Neural cell (in vitro differentiated cells): Measurements from ENCODE around the gene PPP2R5A. TPM values are rescaled to one million over a fixed set of nuclear protein-coding genes. Genes with fewer than 3 reads are reported as not detected.

ENCODE experiments used
- H2AFZ ChIP-seq: fragments of 200-600, 300-800 bp; sonication (generic), shearing (Covaris generic); 2 replicates; pipeline ENCODE4 v1.6.0; 2014; ENCODE audit warnings: low read depth, mild to moderate bottlenecking, antibody characterized with exemption, low read length, moderate library complexity
- H3F3A ChIP-seq: fragments of 200-600 bp; shearing (Covaris generic); 2 replicates; pipeline ENCODE4 v1.6.1; 2016; ENCODE audit warnings: mild to moderate bottlenecking, moderate library complexity, mixed read lengths, antibody characterized with exemption, low read length; ENCODE audit not compliant: insufficient read depth, poor library complexity, severe bottlenecking
- H3K27ac ChIP-seq: fragments of 200-600, 300-800 bp; sonication (generic), shearing (Covaris generic); 2 replicates; pipeline ENCODE4 v1.5.1; 2014; ENCODE audit warnings: mild to moderate bottlenecking, low read length, moderate library complexity
- H3K27me3 ChIP-seq: fragments of 300-800, 200-600 bp; sonication (generic), shearing (Covaris generic); 2 replicates; pipeline ENCODE4 v1.6.0; 2014; ENCODE audit warnings: mild to moderate bottlenecking, low read depth, low read length, moderate library complexity; ENCODE audit not compliant: insufficient read depth
- H3K36me3 ChIP-seq: fragments of 300-800, 200-600 bp; sonication (generic), shearing (Covaris generic); 2 replicates; pipeline ENCODE4 v1.5.1; 2014; ENCODE audit warnings: mild to moderate bottlenecking, antibody characterized with exemption, low read length, moderate library complexity; ENCODE audit not compliant: insufficient read depth
- H3K4me2 ChIP-seq: fragments of 300-800, 200-600 bp; sonication (generic), shearing (Covaris generic); 2 replicates; pipeline ENCODE4 v1.6.0; 2014; ENCODE audit warnings: mild to moderate bottlenecking, low read length
- H3K4me3 ChIP-seq: fragments of 300-800, 200-600 bp; sonication (generic), shearing (Covaris generic); 2 replicates; pipeline ENCODE4 v1.5.1; 2014; ENCODE audit warnings: mild to moderate bottlenecking, low read length, moderate library complexity
- H3K79me2 ChIP-seq: fragments of 200-600 bp; shearing (Covaris generic); replicated peaks from 2 replicates; pipeline ENCODE4 v1.6.0; 2014; ENCODE audit warnings: mild to moderate bottlenecking, low read length, moderate library complexity; ENCODE audit not compliant: insufficient read depth
- H3K9ac ChIP-seq: fragments of 300-800, 200-600 bp; sonication (generic), shearing (Covaris generic); 2 replicates; pipeline ENCODE4 v1.6.1; 2016; ENCODE audit warnings: mild to moderate bottlenecking, low read length, mixed read lengths
- H3K9me2 ChIP-seq: fragments of 200-600 bp; shearing (Covaris generic); 2 replicates; pipeline ENCODE4 v1.6.1; 2016; ENCODE audit warnings: mild to moderate bottlenecking, low read length, mixed read lengths; ENCODE audit not compliant: insufficient read depth
- H3K9me3 ChIP-seq: fragments of 200-600, 300-800 bp; sonication (generic), shearing (Covaris generic); 2 replicates; pipeline ENCODE4 v1.6.1; 2016; ENCODE audit warnings: mild to moderate bottlenecking, mixed run types, low read length, moderate library complexity, mixed read lengths
- H4K20me1 ChIP-seq: fragments of 200-600 bp; shearing (Covaris generic); 2 replicates; pipeline ENCODE4 v1.6.1; 2016; ENCODE audit warnings: mild to moderate bottlenecking, mixed run types; ENCODE audit not compliant: insufficient read depth
- EP300 ChIP-seq: fragments of 450-650 bp; conservative IDR thresholded peaks from 2 replicates; pipeline ENCODE4 v1.6.1; 2014; ENCODE audit warnings: antibody characterized with exemption, mild to moderate bottlenecking, moderate library complexity; ENCODE audit not compliant: poor library complexity, severe bottlenecking
- EZH2 ChIP-seq: fragments of 200-600, 300-800 bp; shearing (Covaris generic), sonication (generic); IDR thresholded peaks from 2 replicates; pipeline ENCODE4 v1.6.1; 2014; ENCODE audit warnings: antibody characterized with exemption, low read length, borderline replicate concordance, mild to moderate bottlenecking; ENCODE audit not compliant: insufficient read depth, poor library complexity, severe bottlenecking
- MXI1 ChIP-seq: fragments of 450-650 bp; conservative IDR thresholded peaks from 2 replicates; pipeline ENCODE4 v1.6.1; 2014; ENCODE audit warnings: antibody characterized with exemption, mild to moderate bottlenecking; ENCODE audit not compliant: poor library complexity, severe bottlenecking
- POLR2AphosphoS5 ChIP-seq: IDR thresholded peaks from 2 replicates; pipeline ENCODE4 v1.6.1; 2012
- RAD21 ChIP-seq: fragments of 450-650 bp; conservative IDR thresholded peaks from 2 replicates; pipeline ENCODE4 v1.6.1; 2014; ENCODE audit warnings: antibody characterized with exemption, mild to moderate bottlenecking, moderate library complexity
- SMC3 ChIP-seq: fragments of 450-650 bp; conservative IDR thresholded peaks from 2 replicates; pipeline ENCODE4 v1.6.1; 2014; ENCODE audit warnings: antibody characterized with exemption, mild to moderate bottlenecking, moderate library complexity; ENCODE audit not compliant: poor library complexity
- TAF1 ChIP-seq: IDR thresholded peaks from 2 replicates; pipeline ENCODE4 v1.6.1; 2012; ENCODE audit warnings: low read depth
- polyA plus RNA-seq: library from polyadenylated mRNA; depleted of rRNA; stranded (reverse); fragments of >200 nt; gene quantifications from 2 replicates; pipeline ENCODE4 v1.2.3, GENCODE V29; 2014
- TF ChIP-seq, protein P1 (sequence below): fragments of 450-650 bp; IDR thresholded peaks from 2 replicates; pipeline ENCODE4 v1.5.1; 2014; ENCODE audit warnings: antibody characterized with exemption, mild to moderate bottlenecking, moderate library complexity; ENCODE audit not compliant: poor library complexity, severe bottlenecking
- TF ChIP-seq, protein P2 (sequence below): IDR thresholded peaks from 2 replicates; pipeline ENCODE4 v1.6.1; 2012; ENCODE audit warnings: borderline replicate concordance

PPP2R5A gene
- polyA plus RNA-seq, 1 donor from 2014 or later, result 5.9 TPM

DNA sequence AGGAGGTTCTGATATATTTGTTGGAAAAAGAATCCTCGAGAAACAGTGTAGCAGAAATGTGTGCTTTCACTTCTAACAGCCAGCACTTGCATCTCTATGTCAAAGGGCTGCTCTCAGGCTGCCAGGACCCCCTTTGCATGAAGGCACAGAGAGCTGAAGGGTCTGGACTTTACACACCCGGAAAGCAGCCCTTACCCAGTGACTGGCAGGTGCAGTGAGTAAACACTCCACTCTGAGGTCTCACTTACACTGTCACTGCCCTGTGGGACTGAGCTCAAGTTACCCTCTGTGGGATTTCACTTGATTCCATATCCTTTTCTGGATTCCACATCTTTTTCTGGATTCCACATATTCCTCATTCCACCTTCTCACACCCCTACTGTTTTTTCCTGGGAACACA lies 40.8 kb upstream of the PPP2R5A start:
- Histone ChIP-seq H4K20me1 (no peaks in the 10 kb centered on the region), H3K9me3 (no peaks in the 10 kb centered on the region), H3K4me3 (no peak overlapping the region), H3K4me2 (no peak overlapping the region), H2AFZ (no peak overlapping the region), H3K27me3 (no peaks in the 10 kb centered on the region), H3K9ac (no peak overlapping the region), H3K79me2 (no peaks in the 10 kb centered on the region), H3K9me2 (no peaks in the 10 kb centered on the region), H3K27ac (no peak overlapping the region), H3F3A (no peaks in the 10 kb centered on the region), H3K36me3 (no peaks in the 10 kb centered on the region)
- TF ChIP-seq TAF1 (no peak), RAD21 (no peak)
- TF ChIP-seq, protein P1, sequence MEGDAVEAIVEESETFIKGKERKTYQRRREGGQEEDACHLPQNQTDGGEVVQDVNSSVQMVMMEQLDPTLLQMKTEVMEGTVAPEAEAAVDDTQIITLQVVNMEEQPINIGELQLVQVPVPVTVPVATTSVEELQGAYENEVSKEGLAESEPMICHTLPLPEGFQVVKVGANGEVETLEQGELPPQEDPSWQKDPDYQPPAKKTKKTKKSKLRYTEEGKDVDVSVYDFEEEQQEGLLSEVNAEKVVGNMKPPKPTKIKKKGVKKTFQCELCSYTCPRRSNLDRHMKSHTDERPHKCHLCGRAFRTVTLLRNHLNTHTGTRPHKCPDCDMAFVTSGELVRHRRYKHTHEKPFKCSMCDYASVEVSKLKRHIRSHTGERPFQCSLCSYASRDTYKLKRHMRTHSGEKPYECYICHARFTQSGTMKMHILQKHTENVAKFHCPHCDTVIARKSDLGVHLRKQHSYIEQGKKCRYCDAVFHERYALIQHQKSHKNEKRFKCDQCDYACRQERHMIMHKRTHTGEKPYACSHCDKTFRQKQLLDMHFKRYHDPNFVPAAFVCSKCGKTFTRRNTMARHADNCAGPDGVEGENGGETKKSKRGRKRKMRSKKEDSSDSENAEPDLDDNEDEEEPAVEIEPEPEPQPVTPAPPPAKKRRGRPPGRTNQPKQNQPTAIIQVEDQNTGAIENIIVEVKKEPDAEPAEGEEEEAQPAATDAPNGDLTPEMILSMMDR, result no peak

GRCh38 chr1:212247179-212247721 lies 38.0 kb upstream of the PPP2R5A start:
- Histone ChIP-seq H2AFZ (no peak overlapping the region), H3K36me3 (no peaks in the 10 kb centered on the region), H3K79me2 (no peaks in the 10 kb centered on the region), H3K27ac (no peak overlapping the region), H3K9me2 (no peaks in the 10 kb centered on the region), H3F3A (no peaks in the 10 kb centered on the region), H4K20me1 (no peaks in the 10 kb centered on the region), H3K27me3 (no peaks in the 10 kb centered on the region), H3K4me2 (no peak overlapping the region), H3K9ac (no peak overlapping the region), H3K4me3 (no peak overlapping the region), H3K9me3 (no peaks in the 10 kb centered on the region)
- TF ChIP-seq EP300 (no peak), SMC3 (no peak), TAF1 (no peak), POLR2AphosphoS5 (no peak), MXI1 (no peak), RAD21 (no peak), EZH2 (no peak)
- TF ChIP-seq, protein P2, sequence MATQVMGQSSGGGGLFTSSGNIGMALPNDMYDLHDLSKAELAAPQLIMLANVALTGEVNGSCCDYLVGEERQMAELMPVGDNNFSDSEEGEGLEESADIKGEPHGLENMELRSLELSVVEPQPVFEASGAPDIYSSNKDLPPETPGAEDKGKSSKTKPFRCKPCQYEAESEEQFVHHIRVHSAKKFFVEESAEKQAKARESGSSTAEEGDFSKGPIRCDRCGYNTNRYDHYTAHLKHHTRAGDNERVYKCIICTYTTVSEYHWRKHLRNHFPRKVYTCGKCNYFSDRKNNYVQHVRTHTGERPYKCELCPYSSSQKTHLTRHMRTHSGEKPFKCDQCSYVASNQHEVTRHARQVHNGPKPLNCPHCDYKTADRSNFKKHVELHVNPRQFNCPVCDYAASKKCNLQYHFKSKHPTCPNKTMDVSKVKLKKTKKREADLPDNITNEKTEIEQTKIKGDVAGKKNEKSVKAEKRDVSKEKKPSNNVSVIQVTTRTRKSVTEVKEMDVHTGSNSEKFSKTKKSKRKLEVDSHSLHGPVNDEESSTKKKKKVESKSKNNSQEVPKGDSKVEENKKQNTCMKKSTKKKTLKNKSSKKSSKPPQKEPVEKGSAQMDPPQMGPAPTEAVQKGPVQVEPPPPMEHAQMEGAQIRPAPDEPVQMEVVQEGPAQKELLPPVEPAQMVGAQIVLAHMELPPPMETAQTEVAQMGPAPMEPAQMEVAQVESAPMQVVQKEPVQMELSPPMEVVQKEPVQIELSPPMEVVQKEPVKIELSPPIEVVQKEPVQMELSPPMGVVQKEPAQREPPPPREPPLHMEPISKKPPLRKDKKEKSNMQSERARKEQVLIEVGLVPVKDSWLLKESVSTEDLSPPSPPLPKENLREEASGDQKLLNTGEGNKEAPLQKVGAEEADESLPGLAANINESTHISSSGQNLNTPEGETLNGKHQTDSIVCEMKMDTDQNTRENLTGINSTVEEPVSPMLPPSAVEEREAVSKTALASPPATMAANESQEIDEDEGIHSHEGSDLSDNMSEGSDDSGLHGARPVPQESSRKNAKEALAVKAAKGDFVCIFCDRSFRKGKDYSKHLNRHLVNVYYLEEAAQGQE, result no peak
- TF ChIP-seq, protein P1, result no peak
